HFF-Myc (cell line): ENCODE results near the gene CPVL.
"Not testable (repeated sequence)": the region's sequence is repeated elsewhere in the genome, so short reads cannot be mapped to it uniquely, and the experiment has no call there.

Source experiments
- DNase-seq: peaks from one replicate; pipeline ENCODE4 v3.0.0-alpha.2; 2011; ENCODE audit warnings: low read depth; ENCODE audit errors: extremely low read depth
- H3K4me3 ChIP-seq: replicated peaks from 2 replicates; pipeline ENCODE4 v1.5.1; 2011; ENCODE audit warnings: low read depth, mild to moderate bottlenecking, control low read depth, low read length
- TF ChIP-seq, protein P1 (sequence below): IDR thresholded peaks from 2 replicates; pipeline ENCODE4 v1.5.1; 2012; ENCODE audit warnings: mild to moderate bottlenecking, low read depth, low read length, control low read depth; ENCODE audit errors: missing control alignments

Gene CPVL

DNA sequence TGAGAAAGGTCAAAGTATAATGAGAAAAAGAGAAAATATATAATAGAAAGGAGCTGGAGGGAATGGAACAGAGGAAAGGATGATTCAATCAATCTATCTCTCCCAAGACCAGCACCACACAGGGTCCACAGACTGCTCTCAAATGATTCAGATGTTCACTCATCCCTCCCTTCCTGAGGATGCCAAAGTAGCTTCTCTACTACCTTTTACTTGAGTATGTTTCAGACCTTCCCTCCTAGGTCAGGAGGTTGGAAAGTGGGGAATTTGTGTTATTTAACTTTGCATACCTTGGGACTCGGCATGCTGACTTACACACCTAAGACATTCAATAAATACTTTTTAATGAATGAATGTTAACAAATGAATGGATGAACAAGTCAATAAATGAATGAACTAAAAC lies 30.6 kb downstream of the CPVL start:
- TF ChIP-seq, protein P1, sequence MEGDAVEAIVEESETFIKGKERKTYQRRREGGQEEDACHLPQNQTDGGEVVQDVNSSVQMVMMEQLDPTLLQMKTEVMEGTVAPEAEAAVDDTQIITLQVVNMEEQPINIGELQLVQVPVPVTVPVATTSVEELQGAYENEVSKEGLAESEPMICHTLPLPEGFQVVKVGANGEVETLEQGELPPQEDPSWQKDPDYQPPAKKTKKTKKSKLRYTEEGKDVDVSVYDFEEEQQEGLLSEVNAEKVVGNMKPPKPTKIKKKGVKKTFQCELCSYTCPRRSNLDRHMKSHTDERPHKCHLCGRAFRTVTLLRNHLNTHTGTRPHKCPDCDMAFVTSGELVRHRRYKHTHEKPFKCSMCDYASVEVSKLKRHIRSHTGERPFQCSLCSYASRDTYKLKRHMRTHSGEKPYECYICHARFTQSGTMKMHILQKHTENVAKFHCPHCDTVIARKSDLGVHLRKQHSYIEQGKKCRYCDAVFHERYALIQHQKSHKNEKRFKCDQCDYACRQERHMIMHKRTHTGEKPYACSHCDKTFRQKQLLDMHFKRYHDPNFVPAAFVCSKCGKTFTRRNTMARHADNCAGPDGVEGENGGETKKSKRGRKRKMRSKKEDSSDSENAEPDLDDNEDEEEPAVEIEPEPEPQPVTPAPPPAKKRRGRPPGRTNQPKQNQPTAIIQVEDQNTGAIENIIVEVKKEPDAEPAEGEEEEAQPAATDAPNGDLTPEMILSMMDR: no peak
- H3K4me3 ChIP-seq: no peak overlapping the region
- no peak for DNase-seq

DNA sequence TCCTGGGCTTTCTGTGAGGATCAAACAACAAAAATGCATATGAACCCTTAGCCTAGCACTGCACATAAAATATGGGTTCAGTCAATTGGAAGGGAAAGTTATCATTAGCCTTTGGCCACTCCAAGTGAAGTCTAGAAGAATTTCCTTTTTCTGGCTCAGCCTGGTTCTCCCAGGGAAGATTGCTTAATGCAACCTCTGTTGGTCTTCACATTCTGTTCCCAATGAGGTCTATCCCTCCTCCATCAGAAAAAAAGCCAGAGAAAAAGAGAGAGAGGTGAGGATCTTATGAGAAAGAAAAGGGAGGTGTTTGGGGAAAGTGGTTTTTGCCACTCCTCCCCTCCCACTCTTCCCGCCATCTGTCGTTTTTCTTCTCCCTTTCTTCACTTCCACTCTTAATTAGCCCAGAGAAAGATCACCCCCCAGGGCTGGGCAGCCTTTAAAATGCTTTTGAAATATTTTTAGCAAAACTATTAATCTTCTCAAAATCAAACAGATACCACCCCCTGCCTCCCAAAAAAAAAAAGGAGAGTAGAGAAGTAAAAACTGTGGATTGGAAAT lies 31.1 kb downstream of the CPVL start:
- no peak overlapping the region for H3K4me3 ChIP-seq
- no peak for DNase-seq
- TF ChIP-seq, protein P1: no peak

DNA sequence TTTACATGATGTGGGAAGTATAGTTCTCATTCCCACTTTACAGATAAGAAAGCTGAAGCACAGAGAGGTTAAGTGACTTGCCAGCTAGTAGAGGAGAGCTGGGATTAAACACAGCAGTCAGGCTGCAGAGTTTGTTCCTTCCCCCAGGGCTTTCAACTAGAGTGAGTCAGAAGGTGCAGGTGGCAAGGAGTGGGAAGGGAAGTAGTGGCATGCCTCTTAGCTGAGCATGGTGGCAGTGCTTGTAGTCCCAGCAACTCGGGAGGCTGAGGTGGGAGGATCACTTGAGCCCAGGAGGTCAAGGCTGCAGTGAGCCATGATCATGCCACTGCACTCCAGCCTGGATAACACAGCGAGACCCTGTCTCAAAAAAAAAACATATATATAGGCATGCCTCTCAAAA lies 32.1 kb downstream of the CPVL start:
- not testable (repeated sequence) for H3K4me3 ChIP-seq, DNase-seq

DNA sequence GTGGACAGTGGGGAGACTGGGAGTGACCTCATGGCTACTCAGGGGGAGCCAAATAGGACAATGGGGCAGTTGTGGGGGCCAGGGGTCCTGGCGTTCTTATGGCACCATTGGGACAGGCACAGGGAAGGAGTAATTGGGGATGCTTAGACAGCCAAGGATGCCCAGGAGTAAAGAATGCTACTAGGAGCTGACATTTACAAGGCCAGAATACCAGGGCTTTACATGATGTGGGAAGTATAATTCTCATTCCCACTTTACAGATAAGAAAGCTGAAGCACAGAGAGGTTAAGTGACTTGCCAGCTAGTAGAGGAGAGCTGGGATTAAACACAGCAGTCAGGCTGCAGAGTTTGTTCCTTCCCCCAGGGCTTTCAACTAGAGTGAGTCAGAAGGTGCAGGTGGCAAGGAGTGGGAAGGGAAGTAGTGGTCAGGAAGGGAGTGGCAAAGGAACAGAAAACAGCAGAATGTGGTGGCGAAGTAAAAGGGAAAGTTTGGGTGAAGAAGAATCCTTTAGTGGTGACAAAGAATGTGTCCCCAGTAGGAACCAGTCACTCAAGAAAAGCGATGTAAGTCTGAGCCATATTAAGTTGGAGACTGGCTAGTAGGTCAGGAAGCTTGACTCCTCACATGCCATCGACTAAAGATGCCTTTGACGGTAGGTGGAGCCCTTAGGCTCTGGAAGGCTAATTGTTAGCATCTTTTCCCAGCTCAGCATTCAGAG lies 32.8 kb downstream of the CPVL start:
- DNase-seq: peak; percentile 11
- TF ChIP-seq, protein P1: peak; percentile 33
- no peak overlapping the region for H3K4me3 ChIP-seq

DNA sequence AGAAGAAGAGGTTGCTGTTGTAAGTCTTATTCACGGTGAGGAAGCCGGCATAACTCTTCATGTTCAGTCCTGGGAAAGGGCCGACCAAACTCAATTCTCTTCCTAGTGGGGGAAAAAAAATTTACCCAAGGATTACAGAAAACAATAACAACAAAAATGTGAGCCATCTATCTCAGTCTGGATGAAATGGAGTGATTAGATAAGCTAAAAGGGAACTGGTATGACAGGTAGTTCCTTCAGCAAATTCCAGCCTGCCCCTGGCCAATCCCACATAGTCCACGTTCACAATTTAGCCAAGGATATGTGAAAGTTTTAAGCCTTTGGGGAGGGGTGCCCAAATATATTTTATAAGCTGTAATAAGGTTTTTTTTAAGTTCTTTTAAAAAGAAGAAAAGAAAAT lies 33.6 kb downstream of the CPVL start:
- DNase-seq: no peak
- no peak overlapping the region for H3K4me3 ChIP-seq
- TF ChIP-seq, protein P1: no peak

DNA sequence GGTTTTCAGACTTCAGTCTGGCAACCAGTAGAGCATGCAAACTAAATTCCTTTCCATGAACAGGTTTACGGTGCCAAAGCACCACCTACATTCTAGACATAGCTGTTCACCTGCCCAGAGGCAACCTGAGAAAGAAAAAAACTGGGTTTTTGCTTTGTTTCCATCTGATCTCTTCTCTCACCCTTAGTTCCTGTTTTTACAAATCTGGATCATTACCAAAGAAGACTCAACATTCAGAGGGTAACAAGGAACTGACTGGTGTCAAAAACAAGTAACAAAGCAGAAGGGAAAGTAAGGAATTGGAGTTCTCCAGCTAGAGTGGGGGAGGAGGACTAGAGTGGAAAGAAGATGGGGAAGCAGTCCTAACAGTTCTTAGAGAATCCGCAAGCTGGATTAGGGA lies 36.4 kb downstream of the CPVL start:
- no peak for DNase-seq
- no peak overlapping the region for H3K4me3 ChIP-seq
- TF ChIP-seq, protein P1: no peak

DNA sequence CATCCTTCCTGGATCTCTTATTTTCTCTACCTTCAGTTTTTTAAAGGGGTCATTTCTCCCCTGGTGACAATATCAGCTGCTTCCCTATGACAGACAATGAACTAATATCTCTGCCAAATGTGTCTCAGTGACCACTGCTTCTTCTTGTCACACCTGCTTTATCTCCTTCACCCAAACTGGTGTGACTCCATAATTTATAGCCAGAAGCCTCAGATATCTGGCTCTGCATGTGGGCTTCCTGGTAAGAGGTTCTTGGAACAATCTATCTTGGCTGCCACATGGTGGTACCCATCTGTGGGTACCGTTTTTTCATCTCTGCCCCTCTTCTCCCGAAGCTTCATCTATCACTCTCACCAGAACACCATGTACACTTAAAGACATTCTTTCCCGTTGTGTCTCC lies 37.0 kb downstream of the CPVL start:
- no peak for DNase-seq
- TF ChIP-seq, protein P1: no peak
- no peak overlapping the region for H3K4me3 ChIP-seq
